Right cardiac atrium (tissue), 5 donors: Measurements from ENCODE around the gene SHROOM4. TPM values are rescaled to one million over a fixed set of nuclear protein-coding genes. Genes with fewer than 3 reads are reported as not detected.
A peak's percentile ranks its signal among the peaks of the same experiment; 100 is the strongest.

ENCODE experiments used
- ATAC-seq, 2 donors: fragments of 200-7000 bp; cut with Tn5 transposase; one replicate each; pipeline versions ENCODE4 v1.8.0 to v1.9.1; 2020; ENCODE audit warnings: moderate library complexity in 2 of 2, mild to moderate bottlenecking in 1 of 2
- DNase-seq, 3 donors: peaks; one replicate each; pipeline ENCODE4 v3.0.0-alpha.2; 2020
- H3K27ac ChIP-seq: one replicate; pipeline ENCODE4 v1.5.1; 2013; ENCODE audit warnings: mild to moderate bottlenecking, low read length, control low read depth, moderate library complexity
- H3K27me3 ChIP-seq: one replicate; pipeline ENCODE4 v1.6.1; 2013; ENCODE audit not compliant: control insufficient read depth, insufficient read depth
- H3K4me1 ChIP-seq: one replicate; pipeline ENCODE4 v1.6.1; 2013; ENCODE audit warnings: low read length; ENCODE audit not compliant: control insufficient read depth, insufficient read depth
- H3K4me3 ChIP-seq: one replicate; pipeline ENCODE4 v1.5.1; 2013; ENCODE audit warnings: low read length, control low read depth
- H3K9me3 ChIP-seq: one replicate; pipeline ENCODE4 v1.6.1; 2013; ENCODE audit warnings: low read length; ENCODE audit not compliant: control insufficient read depth
- WGBS: extraction: QIAGEN DNeasy Blood & Tissue Kit; methylation state at CpG from one replicate; pipeline ENCODE4 v1.1.7; 2013; 5-methylcytosine and 5-hydroxymethylcytosine counted together
- intact Hi-C, 4 donors: fragments of 100-400 bp; cut with DNase I; formaldehyde crosslinking; loops; one replicate each; pipeline versions ENCODE4 v1.11.0 to v1.14.0; 2022 to 2023
- polyA plus RNA-seq: library from polyadenylated mRNA; stranded (reverse); fragments of 200-250 nt; gene quantifications from one replicate; pipeline ENCODE4 v1.2.3, GENCODE V29; 2013
- total RNA-seq, 4 donors: library from RNA; stranded (reverse); fragmentation: NEBNext Ultra II Directional; extraction: Animal tissue kit (Norgen Biotek cat#: 25700); gene quantifications; one replicate each; pipeline ENCODE4 v1.2.1, GENCODE V29; 2021
- donor health status: healthy with polysubstance abuse.
- donor health status: DM: no; HTN: yes; CAD: no.
- donor health status: DM: no; HTN: no; CAD: no.
- donor health status: DM: no; HTN: yes; CAD: no; lungs with severe emphysema.
- donor health status: DM: yes; HTN: yes; CAD: no.

Gene SHROOM4
- total and polyA plus RNA-seq, 5 donors: 6.2 to 12.9 (median 9.0) TPM

DNA sequence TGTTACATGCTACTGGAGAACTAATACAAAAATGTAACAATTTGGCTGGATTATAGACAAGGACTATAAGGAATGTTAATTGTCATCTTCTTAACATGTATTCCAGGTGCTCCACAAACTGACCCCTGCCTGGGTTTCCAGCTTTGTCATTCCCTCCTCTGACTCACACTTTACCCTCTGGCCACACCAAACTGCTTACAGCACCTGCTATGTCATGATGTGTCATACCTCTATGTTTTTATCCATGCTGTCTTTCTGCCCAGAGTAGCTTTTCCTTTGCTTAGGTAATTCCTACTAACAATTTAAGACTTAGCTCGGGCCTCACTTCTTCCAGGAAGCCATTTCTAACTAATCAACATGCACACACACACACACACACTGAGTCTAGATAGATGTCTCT, 14.0 kb upstream of the SHROOM4 start:
- H3K27ac ChIP-seq: no peak overlapping the region
- H3K4me3 ChIP-seq: no peak overlapping the region
- DNase-seq: no peak
- no peak for ATAC-seq
- H3K27me3 ChIP-seq: no peaks in the 10 kb centered on the region
- 68% methylated on average over 1 of the region's 1 CpG for whole genome bisulfite sequencing
- no peaks in the 10 kb centered on the region for H3K9me3 ChIP-seq
- H3K4me1 ChIP-seq: no peaks in the 10 kb centered on the region
- intact Hi-C loops: no loop called here

GRCh38 chrX:50825825-50826224, 11.8 kb upstream of the SHROOM4 start:
- Histone ChIP-seq H3K9me3 (no peaks in the 10 kb centered on the region), H3K4me3 (no peak overlapping the region), H3K27ac (no peak overlapping the region), H3K27me3 (no peaks in the 10 kb centered on the region), H3K4me1 (no peaks in the 10 kb centered on the region)
- ATAC-seq: no peak
- intact Hi-C loops: no loop called here
- 88% methylated on average over 2 of the region's 2 CpGs for WGBS
- DNase-seq: no peak

- no peak for DNase-seq
- no peak for ATAC-seq
Measured at GRCh38 chrX:50818986-50819385, 5.0 kb upstream of the SHROOM4 start.

DNA sequence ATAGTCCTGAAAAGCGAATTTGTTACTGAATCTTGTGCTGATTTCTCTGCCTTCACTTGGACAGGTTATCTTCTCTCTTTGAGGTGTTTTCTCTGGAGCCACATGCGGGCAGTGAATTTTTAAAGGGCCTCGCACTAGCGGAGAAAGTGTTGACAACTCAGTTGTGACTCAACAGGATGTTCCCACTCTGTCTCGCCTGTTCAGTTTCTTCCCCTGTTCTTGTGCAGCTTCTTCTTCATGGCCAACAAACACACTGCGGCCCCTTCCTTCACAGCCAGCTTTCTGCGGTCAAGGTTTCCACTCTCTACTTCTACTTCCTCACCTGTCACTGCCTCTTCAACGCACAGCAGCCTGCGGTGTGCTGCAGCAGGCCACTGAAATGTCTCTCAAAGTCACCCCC, 1.1 kb upstream of the SHROOM4 start:
- no peak for DNase-seq
- Histone ChIP-seq H3K27ac (no peak overlapping the region), H3K4me1 (peaks cover 3% of the 10 kb centered on the region), H3K4me3 (no peak overlapping the region), H3K27me3 (no peaks in the 10 kb centered on the region), H3K9me3 (no peaks in the 10 kb centered on the region)
- intact Hi-C loops: loop anchor here in 1 of 4 donors (10.0 kb wide), 1 partner anchor 70 kb away; no protein-coding TSS in a partner anchor
- WGBS: 65% methylated on average over 9 of the region's 9 CpGs
- ATAC-seq: no peak

More at GRCh38 chrX:50818986-50819385, 5.0 kb upstream of the SHROOM4 start:
- Histone ChIP-seq H3K9me3 (no peaks in the 10 kb centered on the region), H3K4me1 (peaks cover 3% of the 10 kb centered on the region), H3K27me3 (no peaks in the 10 kb centered on the region), H3K4me3 (no peak overlapping the region), H3K27ac (no peak overlapping the region)
- intact Hi-C loops: loop anchor here in 1 of 4 donors (10.0 kb wide), 1 partner anchor 74 kb away; no protein-coding TSS in a partner anchor
- WGBS: 64% methylated on average over 1 of the region's 1 CpG

- peak overlapping the region; percentile 57 for H3K4me3 ChIP-seq
- DNase-seq (peak in 2 of 3 donors; percentile 11 to 55), ATAC-seq (peak in 1 of 2 donors; percentile 9)
- H3K27me3 ChIP-seq: no peaks in the 10 kb centered on the region
- no peaks in the 10 kb centered on the region for H3K9me3 ChIP-seq
- 41% methylated on average over 6 of the region's 6 CpGs for WGBS
- intact Hi-C loops: loop anchor here in 1 of 4 donors (10.0 kb wide), 1 partner anchor 70 kb away; no protein-coding TSS in a partner anchor
- H3K4me1 ChIP-seq: peaks cover 3% of the 10 kb centered on the region
- peak overlapping the region; percentile 71 for H3K27ac ChIP-seq
Measured at GRCh38 chrX:50814701-50815100, 707 bp upstream of the SHROOM4 start.

DNA sequence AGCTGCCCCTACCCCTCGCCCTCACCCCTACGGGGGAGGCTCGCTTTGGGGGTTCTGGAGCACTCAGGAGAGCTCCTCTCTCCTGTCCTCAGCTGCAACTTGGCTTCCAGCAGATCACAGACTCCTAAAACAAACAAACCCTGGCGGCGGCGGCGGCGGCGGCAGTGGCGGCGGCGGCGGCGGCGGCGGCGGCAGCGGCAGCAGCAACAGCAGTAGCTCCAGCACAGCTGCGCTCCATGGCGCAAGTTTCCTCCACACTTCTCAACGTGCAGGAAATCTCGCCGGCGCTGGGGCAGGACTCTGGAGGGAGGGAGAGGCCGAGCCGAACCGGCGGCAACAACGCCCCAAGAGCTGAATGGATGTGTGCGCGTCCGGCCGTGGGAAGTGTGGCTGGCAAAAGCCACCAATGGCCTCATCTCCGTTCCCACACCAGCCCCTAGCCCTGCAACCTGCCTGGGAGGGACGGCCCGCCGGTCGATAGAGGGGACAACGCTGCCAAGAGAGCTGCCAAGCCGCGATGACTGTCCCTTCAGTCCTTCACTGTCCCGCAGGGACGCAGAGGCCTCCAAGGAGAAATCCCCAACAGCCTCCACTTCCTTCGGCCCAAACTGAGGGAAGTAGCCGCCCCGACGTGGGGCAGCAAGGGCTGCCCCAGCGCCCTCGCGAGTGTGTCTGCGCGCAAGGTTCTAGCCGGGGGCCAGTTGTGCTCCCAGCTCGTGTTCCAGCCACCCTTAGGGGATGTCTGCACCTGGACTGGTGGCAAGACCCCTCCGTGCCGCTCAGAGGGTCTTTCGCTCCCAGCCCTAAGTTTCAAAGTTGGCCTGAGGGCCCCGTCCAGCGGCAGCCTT, 775 bp downstream of the SHROOM4 start:
- peak overlapping the region; percentile 71 for H3K27ac ChIP-seq
- peaks cover 3% of the 10 kb centered on the region for H3K4me1 ChIP-seq
- peak overlapping the region; percentile 57 for H3K4me3 ChIP-seq
- intact Hi-C loops: loop anchor here in 1 of 4 donors (10.0 kb wide), 1 partner anchor 68 kb away; no protein-coding TSS in a partner anchor
- ATAC-seq (peak; percentile 81 to 85), DNase-seq (peak; percentile 54 to 81 (median 73))
- under 1% methylated on average over 59 of the region's 59 CpGs for WGBS
- no peaks in the 10 kb centered on the region for H3K27me3 ChIP-seq
- no peaks in the 10 kb centered on the region for H3K9me3 ChIP-seq

DNA sequence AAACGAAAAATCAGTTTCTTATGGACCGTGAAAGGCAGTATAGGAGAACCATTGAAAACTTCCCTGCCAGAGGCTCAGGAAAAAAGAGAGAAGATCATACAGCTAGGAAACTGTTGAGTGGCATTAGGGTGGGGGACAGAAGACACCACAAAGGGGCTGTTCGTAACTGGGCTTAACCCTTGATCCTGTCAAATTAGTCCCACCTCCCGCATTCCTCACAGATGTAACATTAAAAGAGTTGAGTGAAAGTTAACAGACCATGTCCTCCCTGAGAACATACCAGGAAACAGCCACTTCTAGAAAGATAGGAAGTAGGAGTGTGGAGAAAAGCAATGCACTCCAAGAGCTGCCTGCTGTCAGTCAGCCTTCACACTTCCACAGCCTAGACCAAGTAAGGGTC, 8.7 kb downstream of the SHROOM4 start:
- Histone ChIP-seq H3K27me3 (no peaks in the 10 kb centered on the region), H3K27ac (no peak overlapping the region), H3K4me3 (no peak overlapping the region), H3K9me3 (no peaks in the 10 kb centered on the region), H3K4me1 (no peaks in the 10 kb centered on the region)
- no peak for DNase-seq
- WGBS: 70% methylated on average over 4 of the region's 4 CpGs
- intact Hi-C loops: no loop called here
- no peak for ATAC-seq

- ATAC-seq (peak in 1 of 2 donors; percentile 43), DNase-seq (no peak)
- Histone ChIP-seq H3K27ac (no peak overlapping the region), H3K4me1 (peaks cover 2% of the 10 kb centered on the region), H3K4me3 (no peak overlapping the region), H3K27me3 (no peaks in the 10 kb centered on the region), H3K9me3 (no peaks in the 10 kb centered on the region)
- intact Hi-C loops: no loop called here
- 30% methylated on average over 2 of the region's 2 CpGs for WGBS
Measured at GRCh38 chrX:50801135-50801534, 12.9 kb downstream of the SHROOM4 start.

DNA sequence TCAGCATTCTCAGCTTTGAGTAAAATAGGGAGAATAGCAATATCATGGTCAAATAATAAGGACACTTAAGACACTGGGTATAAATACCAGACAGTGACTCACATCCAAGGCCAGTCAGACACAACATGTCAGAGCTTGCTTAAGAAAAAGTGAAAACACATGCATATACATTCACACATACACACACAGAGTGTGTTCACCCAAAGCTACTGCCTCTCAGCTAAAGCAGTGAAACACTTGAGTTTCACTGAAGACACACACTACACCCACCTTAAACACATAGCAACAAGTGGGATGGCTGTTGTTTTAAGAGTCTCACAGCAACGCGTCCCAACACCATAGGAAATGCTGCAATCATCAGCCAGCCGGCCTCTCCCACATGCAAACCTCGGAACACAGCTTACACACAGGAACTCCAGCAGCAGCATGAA, 14.4 kb downstream of the SHROOM4 start:
- no peaks in the 10 kb centered on the region for H3K27me3 ChIP-seq
- 31% methylated on average over 4 of the region's 4 CpGs for WGBS
- H3K27ac ChIP-seq: no peak overlapping the region
- H3K4me1 ChIP-seq: peaks cover 2% of the 10 kb centered on the region
- intact Hi-C loops: no loop called here
- no peak overlapping the region for H3K4me3 ChIP-seq
- peak; percentile 41 to 93 for ATAC-seq
- peak in 2 of 3 donors; percentile 16 to 47 for DNase-seq
- no peaks in the 10 kb centered on the region for H3K9me3 ChIP-seq

GRCh38 chrX:50798783-50799182, 15.2 kb downstream of the SHROOM4 start:
- DNase-seq (no peak), ATAC-seq (no peak)
- H3K4me3 ChIP-seq: no peak overlapping the region
- H3K4me1 ChIP-seq: peaks cover 2% of the 10 kb centered on the region
- intact Hi-C loops: no loop called here
- 94% methylated on average over 4 of the region's 4 CpGs for WGBS
- H3K27ac ChIP-seq: no peak overlapping the region
- H3K9me3 ChIP-seq: no peaks in the 10 kb centered on the region
- no peaks in the 10 kb centered on the region for H3K27me3 ChIP-seq

GRCh38 chrX:50787099-50787498, 26.9 kb downstream of the SHROOM4 start:
- intact Hi-C loops: no loop called here
- Histone ChIP-seq H3K27ac (no peak overlapping the region), H3K9me3 (no peaks in the 10 kb centered on the region), H3K4me1 (no peaks in the 10 kb centered on the region), H3K27me3 (no peaks in the 10 kb centered on the region), H3K4me3 (no peak overlapping the region)
- DNase-seq (no peak), ATAC-seq (no peak)
- 88% methylated on average over 2 of the region's 2 CpGs for WGBS
